Measurements from ENCODE around the gene SH3GL2. TPM values are rescaled to one million over a fixed set of nuclear protein-coding genes. Genes with fewer than 3 reads are reported as not detected.

Gene SH3GL2
- total and polyA plus RNA-seq, 9 donors = 0.07 to 0.28 (median 0.10) TPM

DNA sequence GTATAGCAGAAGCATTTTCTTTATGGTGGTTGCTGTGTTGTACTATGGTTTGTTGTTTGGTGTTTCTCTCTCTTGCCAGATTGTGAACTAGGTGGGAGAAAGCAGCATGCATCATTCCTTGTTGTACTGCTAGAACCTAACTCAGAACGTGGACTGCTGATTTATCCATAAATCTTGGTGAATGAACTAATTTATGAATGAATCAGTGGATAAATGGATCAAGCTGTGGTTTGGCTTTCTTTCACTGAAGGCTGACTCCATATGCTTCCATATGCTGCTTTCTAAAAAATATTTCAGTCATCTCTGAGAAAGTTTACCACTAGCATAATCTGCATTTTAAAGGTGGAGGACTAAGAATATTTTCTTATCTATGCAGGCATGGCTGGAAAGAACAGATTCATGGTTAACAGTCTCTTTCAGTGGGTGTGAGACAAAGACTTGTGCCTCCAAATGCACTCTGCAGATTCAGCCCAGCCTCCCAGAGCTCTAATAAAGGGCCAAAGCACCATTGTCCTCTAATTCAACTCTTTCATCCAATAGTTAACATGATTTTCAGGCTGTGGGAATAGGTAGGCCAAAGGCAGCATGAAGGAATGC, 237.7 kb downstream of the SH3GL2 start:
- H3K9me3 ChIP-seq (replicated peaks; ENCODE audit: control insufficient read depth, low read depth, low read length) = peaks cover 4% of the 10 kb centered on the region
- no peak overlapping the region for H3K4me3 ChIP-seq (ENCODE audit: low read length)
- peaks cover 6% of the 10 kb centered on the region for H3K4me1 ChIP-seq (ENCODE audit: control insufficient read depth, insufficient read depth, low read length)
- H3K36me3 ChIP-seq (ENCODE audit: control insufficient read depth, insufficient read depth, low read length) = no peaks in the 10 kb centered on the region
- H3K27ac ChIP-seq (ENCODE audit: low read length) = no peak overlapping the region
- no CpG with 5 or more reads among the region's 1 CpG for WGBS (ENCODE audit: insufficient coverage)
- no peaks in the 10 kb centered on the region for H3K27me3 ChIP-seq (ENCODE audit: control insufficient read depth, insufficient read depth, low read length)
- DNase-seq = no peak

DNA sequence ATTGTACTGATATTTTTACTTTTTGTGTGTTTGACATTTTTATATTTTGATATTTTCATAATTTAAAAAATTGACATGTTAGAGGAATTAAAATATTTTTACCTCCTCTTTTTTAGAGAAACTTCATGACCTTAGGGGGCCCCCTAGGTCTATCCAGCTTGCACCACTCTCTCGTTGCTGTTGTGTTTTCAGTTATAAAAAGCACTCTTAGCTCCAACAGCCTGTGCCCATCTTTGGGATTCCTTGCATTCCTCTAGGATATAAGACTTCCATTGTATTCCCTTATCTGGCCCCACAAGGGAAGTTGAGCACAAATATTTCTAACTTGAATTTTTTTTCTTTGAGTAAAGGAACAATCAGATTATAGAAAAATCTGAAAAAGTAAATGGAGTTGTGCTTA, 245.3 kb downstream of the SH3GL2 start:
- no CpG with 5 or more reads among the region's 1 CpG for WGBS (ENCODE audit: insufficient coverage)
- no peak for DNase-seq
- Histone ChIP-seq H3K9me3 (replicated peaks; ENCODE audit: control insufficient read depth, low read depth, low read length) (peaks cover 4% of the 10 kb centered on the region), H3K4me3 (ENCODE audit: low read length) (no peak overlapping the region), H3K36me3 (ENCODE audit: control insufficient read depth, insufficient read depth, low read length) (no peaks in the 10 kb centered on the region), H3K27ac (ENCODE audit: low read length) (no peak overlapping the region), H3K4me1 (ENCODE audit: control insufficient read depth, insufficient read depth, low read length) (peaks cover 4% of the 10 kb centered on the region), H3K27me3 (ENCODE audit: control insufficient read depth, insufficient read depth, low read length) (no peaks in the 10 kb centered on the region)

DNA sequence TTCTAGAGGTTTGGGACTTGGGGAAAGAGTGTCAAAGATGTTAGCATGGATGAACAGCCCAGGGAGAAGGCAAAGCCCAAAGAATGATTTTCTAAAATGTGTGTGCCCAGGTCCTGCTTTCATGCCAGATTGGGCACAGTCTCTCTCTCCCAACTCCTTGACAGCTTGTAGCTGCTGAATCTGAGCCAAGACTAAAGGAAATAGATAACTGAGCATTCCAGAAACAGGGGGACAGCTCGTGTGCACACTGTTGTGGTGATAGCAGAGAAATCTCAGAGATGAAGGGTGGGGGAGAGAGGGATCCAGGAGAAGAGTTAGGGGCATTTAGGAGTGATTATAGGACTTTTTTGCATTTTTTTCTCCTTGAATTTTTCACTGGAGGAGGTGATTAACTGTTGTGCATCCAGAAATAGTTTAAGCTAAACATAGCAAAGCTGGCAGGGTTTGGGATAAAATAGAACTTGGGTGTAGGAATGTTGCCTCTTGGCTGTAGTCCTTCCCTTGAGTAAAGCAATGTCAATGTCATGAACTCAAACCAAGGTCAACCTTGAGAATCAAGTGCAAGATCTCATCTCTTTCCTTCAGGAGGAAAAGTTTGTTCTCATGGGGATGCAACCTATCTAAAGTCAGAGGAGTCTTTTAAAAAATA, 245.9 kb downstream of the SH3GL2 start:
- peaks cover 4% of the 10 kb centered on the region for H3K9me3 ChIP-seq (replicated peaks; ENCODE audit: control insufficient read depth, low read depth, low read length)
- peaks cover 4% of the 10 kb centered on the region for H3K4me1 ChIP-seq (ENCODE audit: control insufficient read depth, insufficient read depth, low read length)
- WGBS (ENCODE audit: insufficient coverage) = 17% methylated on average over 1 of the region's 1 CpG
- H3K27ac ChIP-seq (ENCODE audit: low read length) = no peak overlapping the region
- H3K27me3 ChIP-seq (ENCODE audit: control insufficient read depth, insufficient read depth, low read length) = no peaks in the 10 kb centered on the region
- DNase-seq = peak; percentile 13
- no peaks in the 10 kb centered on the region for H3K36me3 ChIP-seq (ENCODE audit: control insufficient read depth, insufficient read depth, low read length)
- H3K4me3 ChIP-seq (ENCODE audit: low read length) = no peak overlapping the region

DNA sequence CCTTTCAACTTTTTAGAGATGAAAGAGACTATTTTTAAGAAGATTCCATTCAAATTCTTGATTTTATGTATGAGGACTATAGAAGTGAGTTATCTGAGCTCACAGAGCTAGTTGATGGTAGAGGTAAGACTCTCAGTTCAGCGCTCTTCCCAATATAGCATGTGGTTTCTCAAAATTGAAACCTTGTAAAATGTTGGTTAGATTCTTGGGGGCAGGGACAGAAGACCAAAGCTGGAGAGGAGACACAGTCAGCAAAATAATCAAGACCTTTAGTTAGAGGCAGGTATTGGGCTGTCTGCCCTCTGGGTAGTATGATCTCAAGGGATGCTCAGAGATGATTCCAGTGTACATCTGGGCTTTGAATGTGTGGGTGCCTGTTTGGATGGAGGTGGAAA, 246.4 kb downstream of the SH3GL2 start:
- peaks cover under 1% of the 10 kb centered on the region for H3K9me3 ChIP-seq (replicated peaks; ENCODE audit: control insufficient read depth, low read depth, low read length)
- 100% methylated on average over 1 of the region's 1 CpG for WGBS (ENCODE audit: insufficient coverage)
- no peaks in the 10 kb centered on the region for H3K27me3 ChIP-seq (ENCODE audit: control insufficient read depth, insufficient read depth, low read length)
- no peak overlapping the region for H3K27ac ChIP-seq (ENCODE audit: low read length)
- peaks cover 4% of the 10 kb centered on the region for H3K4me1 ChIP-seq (ENCODE audit: control insufficient read depth, insufficient read depth, low read length)
- no peak for DNase-seq
- H3K4me3 ChIP-seq (ENCODE audit: low read length) = no peak overlapping the region
- no peaks in the 10 kb centered on the region for H3K36me3 ChIP-seq (ENCODE audit: control insufficient read depth, insufficient read depth, low read length)

DNA sequence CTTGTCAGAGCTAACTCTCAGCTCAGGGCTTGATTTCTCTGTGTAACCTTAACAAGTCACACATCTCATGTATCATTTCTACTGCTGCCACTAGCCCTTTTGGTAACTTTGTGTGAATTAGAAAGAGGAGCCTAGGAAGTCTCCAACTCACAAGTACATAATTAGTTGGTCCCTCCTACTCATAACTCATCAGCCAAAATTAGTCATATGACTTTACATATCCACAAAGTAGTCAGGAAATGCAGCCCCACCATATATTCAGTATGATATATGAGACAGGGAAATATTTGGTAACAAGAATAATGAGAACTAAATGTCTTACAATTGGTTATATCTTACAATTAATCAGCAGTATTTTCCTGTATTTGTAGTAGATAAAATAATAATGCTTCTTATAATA, 250.2 kb downstream of the SH3GL2 start:
- no peaks in the 10 kb centered on the region for H3K27me3 ChIP-seq (ENCODE audit: control insufficient read depth, insufficient read depth, low read length)
- H3K4me1 ChIP-seq (ENCODE audit: control insufficient read depth, insufficient read depth, low read length) = peaks cover 4% of the 10 kb centered on the region
- no peak overlapping the region for H3K27ac ChIP-seq (ENCODE audit: low read length)
- no peak for DNase-seq
- H3K9me3 ChIP-seq (replicated peaks; ENCODE audit: control insufficient read depth, low read depth, low read length) = no peaks in the 10 kb centered on the region
- H3K4me3 ChIP-seq (ENCODE audit: low read length) = no peak overlapping the region
- no peaks in the 10 kb centered on the region for H3K36me3 ChIP-seq (ENCODE audit: control insufficient read depth, insufficient read depth, low read length)

DNA sequence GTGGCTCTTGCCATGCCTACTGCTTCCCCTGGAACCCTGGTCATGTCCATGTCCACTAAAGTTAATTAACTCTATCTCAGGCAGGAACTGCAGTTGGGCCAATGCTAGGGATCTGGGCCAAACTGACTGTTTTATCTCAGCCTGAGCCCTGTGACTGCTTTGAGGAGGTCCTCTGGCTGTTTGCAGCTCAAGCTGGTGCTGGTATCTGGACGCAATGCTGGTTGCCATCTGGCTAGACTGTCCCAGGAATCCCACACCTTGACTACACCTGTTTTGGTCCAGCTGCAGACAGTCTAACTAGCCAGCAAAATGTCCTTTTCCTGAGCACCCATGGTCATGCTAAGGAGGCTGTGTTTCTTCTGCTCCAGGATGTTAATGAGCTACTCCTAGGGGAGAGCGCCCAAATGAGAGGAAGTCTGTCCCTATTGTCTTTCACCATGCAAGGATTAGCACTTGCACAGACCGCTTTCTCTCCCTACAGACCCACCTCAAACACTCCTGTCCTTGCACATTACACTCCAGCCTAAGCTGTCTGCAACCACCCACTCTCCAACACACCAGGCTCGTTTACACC, 251.0 kb downstream of the SH3GL2 start:
- WGBS (ENCODE audit: insufficient coverage) = 76% methylated on average over 4 of the region's 4 CpGs
- Histone ChIP-seq H3K4me1 (ENCODE audit: control insufficient read depth, insufficient read depth, low read length) (no peaks in the 10 kb centered on the region), H3K9me3 (replicated peaks; ENCODE audit: control insufficient read depth, low read depth, low read length) (no peaks in the 10 kb centered on the region), H3K36me3 (ENCODE audit: control insufficient read depth, insufficient read depth, low read length) (no peaks in the 10 kb centered on the region), H3K4me3 (ENCODE audit: low read length) (no peak overlapping the region), H3K27ac (ENCODE audit: low read length) (no peak overlapping the region), H3K27me3 (ENCODE audit: control insufficient read depth, insufficient read depth, low read length) (no peaks in the 10 kb centered on the region)
- DNase-seq = no peak

DNA sequence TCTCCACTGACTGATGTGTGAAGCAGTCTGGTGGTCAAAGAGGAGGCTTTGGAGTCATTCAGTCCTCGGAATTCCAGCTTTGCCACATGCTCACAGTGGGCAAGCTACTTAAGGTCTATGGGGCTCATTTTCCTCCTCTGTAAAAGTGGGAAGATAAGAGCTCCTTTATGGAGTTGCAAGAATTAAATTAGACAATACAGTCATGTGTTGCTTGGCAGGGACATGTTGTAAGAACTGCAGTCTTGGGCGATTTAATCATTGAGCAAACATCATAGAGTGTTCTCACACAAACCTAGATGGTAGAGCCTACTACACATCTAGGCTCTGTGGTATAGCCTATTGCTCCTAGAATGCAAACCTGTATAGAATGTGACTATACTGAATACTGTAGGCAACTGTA, 253.9 kb downstream of the SH3GL2 start:
- Histone ChIP-seq H3K27me3 (ENCODE audit: control insufficient read depth, insufficient read depth, low read length) (no peaks in the 10 kb centered on the region), H3K36me3 (ENCODE audit: control insufficient read depth, insufficient read depth, low read length) (no peaks in the 10 kb centered on the region), H3K9me3 (replicated peaks; ENCODE audit: control insufficient read depth, low read depth, low read length) (no peaks in the 10 kb centered on the region), H3K4me1 (ENCODE audit: control insufficient read depth, insufficient read depth, low read length) (no peaks in the 10 kb centered on the region), H3K27ac (ENCODE audit: low read length) (no peak overlapping the region), H3K4me3 (ENCODE audit: low read length) (no peak overlapping the region)
- DNase-seq = no peak
- WGBS (ENCODE audit: insufficient coverage) = 100% methylated on average over 1 of the region's 2 CpGs

DNA sequence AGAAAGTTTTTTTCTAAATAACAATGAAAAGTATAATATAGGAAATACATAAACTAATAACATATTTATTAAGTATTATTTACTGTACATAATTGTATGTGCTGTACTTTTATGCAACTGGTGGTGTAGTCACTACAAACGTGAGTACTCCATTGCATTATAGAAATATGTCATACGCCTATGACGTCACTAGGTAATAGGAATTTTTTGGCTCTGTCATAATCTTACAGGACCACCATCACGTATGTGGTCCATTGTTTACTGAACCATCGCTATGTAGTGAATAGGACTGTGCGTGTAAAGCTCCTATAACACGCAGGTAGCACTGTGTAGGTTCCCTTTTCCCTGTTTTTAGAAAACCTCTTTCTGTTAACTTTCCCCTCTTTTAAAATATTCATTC, 255.0 kb downstream of the SH3GL2 start:
- H3K36me3 ChIP-seq (ENCODE audit: control insufficient read depth, insufficient read depth, low read length) = no peaks in the 10 kb centered on the region
- no peak overlapping the region for H3K27ac ChIP-seq (ENCODE audit: low read length)
- H3K9me3 ChIP-seq (replicated peaks; ENCODE audit: control insufficient read depth, low read depth, low read length) = no peaks in the 10 kb centered on the region
- 100% methylated on average over 1 of the region's 7 CpGs for WGBS (ENCODE audit: insufficient coverage)
- DNase-seq = no peak
- H3K27me3 ChIP-seq (ENCODE audit: control insufficient read depth, insufficient read depth, low read length) = no peaks in the 10 kb centered on the region
- no peak overlapping the region for H3K4me3 ChIP-seq (ENCODE audit: low read length)
- H3K4me1 ChIP-seq (ENCODE audit: control insufficient read depth, insufficient read depth, low read length) = no peaks in the 10 kb centered on the region

DNA sequence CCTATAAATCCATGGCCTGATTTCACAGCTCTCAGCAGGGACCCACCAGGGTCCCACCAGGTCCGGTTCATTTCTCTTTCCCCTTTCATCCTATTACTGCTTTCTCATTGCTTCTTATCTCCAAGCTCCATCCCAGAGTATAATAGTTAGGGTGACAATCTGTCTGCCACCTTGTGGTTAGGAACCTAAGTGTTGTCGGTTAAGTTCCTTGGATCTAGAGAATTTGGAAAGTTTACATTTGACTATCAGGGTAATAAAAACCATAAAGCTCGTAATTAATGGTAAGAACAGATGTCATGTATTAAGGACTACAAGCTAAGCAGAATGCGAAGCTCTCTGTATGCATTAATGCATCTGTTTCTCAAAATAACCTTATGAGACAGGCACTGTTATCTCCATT, 259.1 kb downstream of the SH3GL2 start:
- peak; percentile 13 for DNase-seq
- no peaks in the 10 kb centered on the region for H3K36me3 ChIP-seq (ENCODE audit: control insufficient read depth, insufficient read depth, low read length)
- WGBS (ENCODE audit: insufficient coverage) = 40% methylated on average over 1 of the region's 4 CpGs

DNA sequence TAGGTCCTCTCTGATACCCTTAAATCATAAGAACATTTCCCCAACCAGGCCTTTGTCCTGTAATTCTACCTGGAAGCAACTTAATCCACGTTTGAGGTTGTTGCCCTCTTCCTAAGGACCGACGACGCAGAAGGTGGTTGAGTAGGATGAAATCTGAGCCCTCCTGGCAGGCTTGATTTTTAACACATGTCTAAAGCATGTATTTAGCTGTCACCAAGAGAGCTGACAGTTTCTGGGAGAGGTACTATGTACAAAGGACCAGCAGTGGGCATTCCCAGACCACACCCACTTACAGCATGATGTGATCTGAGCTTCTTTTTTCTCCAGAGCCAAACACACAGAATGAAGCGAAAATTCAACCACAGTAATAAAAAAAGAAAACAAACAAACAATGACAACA, 260.9 kb downstream of the SH3GL2 start:
- Histone ChIP-seq H3K27me3 (ENCODE audit: control insufficient read depth, insufficient read depth, low read length) (no peaks in the 10 kb centered on the region), H3K4me1 (ENCODE audit: control insufficient read depth, insufficient read depth, low read length) (no peaks in the 10 kb centered on the region), H3K36me3 (ENCODE audit: control insufficient read depth, insufficient read depth, low read length) (no peaks in the 10 kb centered on the region), H3K4me3 (ENCODE audit: low read length) (no peak overlapping the region), H3K27ac (ENCODE audit: low read length) (no peak overlapping the region), H3K9me3 (replicated peaks; ENCODE audit: control insufficient read depth, low read depth, low read length) (peaks cover 5% of the 10 kb centered on the region)
- DNase-seq = no peak
- no CpG with 5 or more reads among the region's 5 CpGs for WGBS (ENCODE audit: insufficient coverage)

More for the DNA sequence above, 259.1 kb downstream of the SH3GL2 start:
- H3K27ac ChIP-seq (ENCODE audit: low read length) = no peak overlapping the region
- no peaks in the 10 kb centered on the region for H3K4me1 ChIP-seq (ENCODE audit: control insufficient read depth, insufficient read depth, low read length)
- H3K9me3 ChIP-seq (replicated peaks; ENCODE audit: control insufficient read depth, low read depth, low read length) = no peaks in the 10 kb centered on the region
- H3K4me3 ChIP-seq (ENCODE audit: low read length) = no peak overlapping the region
- H3K27me3 ChIP-seq (ENCODE audit: control insufficient read depth, insufficient read depth, low read length) = no peaks in the 10 kb centered on the region
